GM12872 (cell line): ENCODE measurements around the gene RD3L.

Experiments
- TF ChIP-seq, protein P1 (sequence below): IDR thresholded peaks from 3 replicates; pipeline ENCODE4 v1.5.1; 2011; ENCODE audit warnings: low read depth, mild to moderate bottlenecking, low read length, moderate library complexity; ENCODE audit not compliant: insufficient read depth

RD3L gene

DNA sequence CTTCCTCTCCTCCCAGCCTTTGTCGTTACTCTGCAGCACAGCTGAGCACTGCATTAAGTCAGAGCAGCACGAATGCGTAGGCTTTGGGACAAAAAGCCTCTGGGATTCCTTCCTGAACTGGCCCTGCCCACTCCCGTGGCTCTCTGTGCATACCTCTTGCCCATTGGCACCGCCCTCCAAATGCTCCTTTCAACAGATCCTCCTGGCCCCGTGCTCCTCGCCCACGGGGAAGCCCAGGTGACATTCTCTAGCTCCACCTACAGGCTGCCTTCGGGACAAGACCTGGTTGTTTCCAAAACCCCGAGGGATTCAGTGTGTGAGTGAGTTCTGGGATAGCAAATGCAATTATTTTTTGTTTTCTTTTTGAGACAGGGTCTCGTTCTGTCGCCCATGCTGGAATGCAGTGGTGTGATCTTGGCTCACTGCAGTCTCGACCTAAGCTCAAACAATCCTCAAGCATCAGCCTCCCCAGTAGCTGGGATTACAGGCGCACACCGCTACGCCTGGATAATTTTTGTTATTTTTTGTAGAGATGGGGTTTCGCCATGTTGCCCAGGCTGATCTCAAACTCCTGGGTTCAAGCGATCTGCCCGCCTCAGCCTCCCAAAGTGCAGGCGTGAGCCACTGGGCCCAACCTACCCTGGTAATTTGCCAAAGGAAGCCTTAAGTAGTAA lies 31.9 kb downstream of the RD3L start:
- TF ChIP-seq, protein P1, sequence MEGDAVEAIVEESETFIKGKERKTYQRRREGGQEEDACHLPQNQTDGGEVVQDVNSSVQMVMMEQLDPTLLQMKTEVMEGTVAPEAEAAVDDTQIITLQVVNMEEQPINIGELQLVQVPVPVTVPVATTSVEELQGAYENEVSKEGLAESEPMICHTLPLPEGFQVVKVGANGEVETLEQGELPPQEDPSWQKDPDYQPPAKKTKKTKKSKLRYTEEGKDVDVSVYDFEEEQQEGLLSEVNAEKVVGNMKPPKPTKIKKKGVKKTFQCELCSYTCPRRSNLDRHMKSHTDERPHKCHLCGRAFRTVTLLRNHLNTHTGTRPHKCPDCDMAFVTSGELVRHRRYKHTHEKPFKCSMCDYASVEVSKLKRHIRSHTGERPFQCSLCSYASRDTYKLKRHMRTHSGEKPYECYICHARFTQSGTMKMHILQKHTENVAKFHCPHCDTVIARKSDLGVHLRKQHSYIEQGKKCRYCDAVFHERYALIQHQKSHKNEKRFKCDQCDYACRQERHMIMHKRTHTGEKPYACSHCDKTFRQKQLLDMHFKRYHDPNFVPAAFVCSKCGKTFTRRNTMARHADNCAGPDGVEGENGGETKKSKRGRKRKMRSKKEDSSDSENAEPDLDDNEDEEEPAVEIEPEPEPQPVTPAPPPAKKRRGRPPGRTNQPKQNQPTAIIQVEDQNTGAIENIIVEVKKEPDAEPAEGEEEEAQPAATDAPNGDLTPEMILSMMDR = peak; percentile 83

DNA sequence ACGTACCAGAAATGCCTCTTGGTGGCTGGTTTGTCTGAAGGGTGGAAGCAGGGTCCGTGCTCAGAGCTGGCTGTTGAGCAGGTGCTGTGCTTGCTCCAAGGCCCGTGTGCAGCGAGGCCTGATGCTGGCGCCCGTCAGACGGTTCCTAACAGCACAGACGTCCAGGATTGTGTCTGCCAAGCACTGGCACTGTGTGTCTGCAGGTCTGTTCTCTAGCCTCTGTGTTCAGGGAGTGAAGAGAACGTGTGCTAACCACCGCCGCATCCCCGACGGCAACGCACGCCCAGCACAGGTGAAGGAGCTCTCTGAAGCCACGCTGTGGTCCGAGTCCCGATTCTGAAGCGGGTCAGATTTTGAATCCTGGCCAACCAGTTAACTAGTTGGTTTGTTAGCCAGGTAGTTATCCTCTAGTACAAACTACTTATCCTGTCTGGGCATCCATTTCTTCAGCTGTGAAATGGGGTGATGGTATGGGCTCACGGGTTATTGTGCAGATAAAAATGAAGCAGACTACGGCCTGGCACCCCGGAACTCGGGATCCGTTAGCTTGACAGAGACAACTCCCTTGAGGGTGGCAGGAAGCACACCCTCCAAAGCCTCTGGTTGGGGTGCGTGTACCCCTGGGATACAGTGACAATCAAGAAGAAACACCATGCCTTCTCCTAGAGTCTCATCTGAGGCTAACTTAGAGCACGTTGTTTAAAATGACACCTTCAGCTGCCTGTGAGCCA lies 32.6 kb downstream of the RD3L start:
- TF ChIP-seq, protein P1 = no peak

DNA sequence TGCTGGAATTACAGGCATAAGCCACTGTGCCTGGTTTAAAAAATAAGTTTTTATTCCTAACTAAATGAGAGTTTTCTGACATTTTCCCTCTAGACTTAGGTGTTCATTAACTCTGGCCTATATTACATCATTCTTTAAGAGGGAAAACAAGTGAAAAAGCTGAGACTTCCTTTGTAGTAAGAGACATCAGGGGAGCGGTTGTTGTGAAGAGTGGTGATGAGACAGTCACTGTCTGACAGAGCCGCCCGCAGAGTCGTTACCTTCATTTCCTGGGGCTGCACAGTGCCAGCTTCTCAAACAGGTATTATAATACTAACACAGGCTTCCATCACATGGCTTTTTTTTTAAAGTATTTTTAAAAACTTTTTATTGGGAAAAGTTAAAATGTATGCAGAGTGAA lies 33.7 kb downstream of the RD3L start:
- TF ChIP-seq, protein P1 = no peak

DNA sequence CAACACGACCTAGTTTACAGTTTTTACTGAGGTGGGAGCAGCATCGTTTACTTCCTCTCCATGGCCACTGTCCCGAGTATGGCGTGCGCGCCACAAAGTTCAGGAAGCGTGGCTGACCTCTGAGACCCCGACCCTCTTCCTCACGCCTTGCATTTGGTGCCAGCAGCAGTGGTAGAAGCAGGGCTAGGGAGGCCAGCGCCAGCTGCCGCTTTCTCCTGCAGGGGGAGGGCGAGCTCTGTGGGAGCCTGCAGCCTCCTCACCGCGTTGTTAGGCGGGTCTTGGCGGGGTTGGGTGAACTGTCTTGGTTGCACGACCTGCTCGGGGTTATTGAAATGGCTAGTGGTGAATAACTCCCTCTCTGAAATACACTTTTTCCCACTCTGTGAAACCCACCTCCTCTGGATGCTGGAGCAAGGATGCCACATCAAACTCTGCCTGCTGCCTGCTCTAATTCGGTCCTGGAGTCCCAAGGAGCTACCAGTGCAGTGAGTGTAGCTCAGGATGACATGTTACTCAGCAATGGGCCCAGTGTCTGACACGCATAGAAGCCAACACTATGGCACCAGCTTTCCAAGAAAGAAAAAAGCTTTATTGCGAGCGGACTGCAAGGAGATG lies 36.4 kb downstream of the RD3L start:
- TF ChIP-seq, protein P1 = peak; percentile 22; the same call in 1 of the 3 replicates

DNA sequence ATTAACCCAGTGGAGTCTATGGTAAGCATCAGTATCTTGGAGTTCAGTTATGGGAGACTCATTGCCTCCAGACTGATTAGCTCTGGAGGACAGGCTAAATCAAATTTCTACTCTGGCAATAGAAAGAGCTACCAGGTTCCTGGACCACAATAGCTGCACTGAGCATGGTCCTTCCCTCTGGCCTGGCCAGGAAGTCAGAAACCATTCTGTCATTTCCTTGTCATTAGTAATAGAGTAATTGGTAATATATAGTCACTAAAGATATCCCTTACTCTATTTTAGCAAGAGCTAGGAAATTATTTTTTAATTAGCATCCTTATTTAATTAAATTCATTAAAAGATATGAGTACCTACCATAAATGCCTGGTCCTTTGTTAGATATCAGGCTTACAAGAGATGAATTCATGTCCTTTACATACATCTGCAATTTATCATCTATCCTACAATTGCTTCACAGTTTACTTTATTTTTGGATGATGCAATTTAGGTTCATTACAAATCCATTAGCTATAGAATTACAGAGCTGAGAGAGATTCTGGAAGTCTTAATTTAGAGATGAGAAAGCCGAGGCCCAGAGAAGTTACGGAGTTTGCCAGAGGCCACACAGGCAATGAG lies 37.7 kb downstream of the RD3L start:
- TF ChIP-seq, protein P1 = no peak

DNA sequence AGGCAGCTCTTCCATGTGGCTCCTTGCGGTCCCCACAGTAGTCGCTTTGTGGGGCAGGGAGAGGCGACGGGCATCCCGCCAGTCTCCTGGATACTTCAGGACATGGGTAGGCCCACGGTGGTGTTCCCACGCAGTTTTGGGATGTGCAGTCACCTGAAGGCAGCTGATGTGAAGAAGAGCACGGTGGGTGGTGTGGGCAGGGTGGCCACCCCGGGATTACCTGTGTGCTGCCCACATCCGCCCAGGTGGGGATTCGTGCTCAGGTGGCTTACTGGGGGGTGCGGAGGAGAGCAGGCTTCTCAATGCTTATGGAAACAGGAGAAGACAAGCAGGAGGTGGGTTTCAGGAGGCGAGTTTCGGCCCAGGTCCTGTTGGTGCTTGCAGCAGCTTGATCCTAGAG lies 42.5 kb downstream of the RD3L start:
- TF ChIP-seq, protein P1 = no peak

DNA sequence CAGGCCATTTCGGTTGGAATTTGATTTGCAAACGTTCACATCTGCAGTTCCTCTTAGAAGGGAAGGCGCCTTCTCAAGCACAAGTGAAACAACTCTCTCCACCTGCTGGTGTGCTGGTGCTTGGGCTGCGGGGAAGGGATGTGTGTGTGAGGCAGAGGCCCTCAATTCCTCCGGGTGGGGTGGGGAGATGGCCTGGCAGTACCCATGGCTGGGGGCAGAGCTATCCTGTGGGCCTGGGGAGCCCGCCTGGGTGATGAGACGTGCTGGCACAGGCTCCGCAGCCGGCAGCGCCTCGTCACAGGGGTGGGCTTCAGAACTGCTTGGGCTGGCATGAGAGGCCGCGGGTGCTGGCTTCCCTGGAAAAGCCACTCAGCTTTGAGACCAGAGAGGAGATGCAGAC lies 43.0 kb downstream of the RD3L start:
- TF ChIP-seq, protein P1 = no peak
